Natural killer cell (primary cell): Measurements from ENCODE around the gene MRPL17. TPM values are rescaled to one million over a fixed set of nuclear protein-coding genes. Genes with fewer than 3 reads are reported as not detected.
A peak's percentile ranks its signal among the peaks of the same experiment; 100 is the strongest.

Experiments used
- ATAC-seq, 3 donors: fragments of 150-1000 bp in 2 of 3; fragments of 200-7000 bp in 1 of 3; cut with Tn5 transposase; 1 replicate in 1 of 3; 2 replicates in 2 of 3; pipeline ENCODE4 v1.10.0; 2021; ENCODE audit warnings: mild to moderate bottlenecking in 2 of 3, moderate library complexity in 2 of 3
- DNase-seq, 2 donors: peaks; one replicate each; pipeline versions ENCODE4 v3.0.0 to v3.0.0-alpha.2; 2013 to 2021; ENCODE audit warnings: mixed read lengths in 1 of 2
- H3K27ac ChIP-seq: one replicate; pipeline ENCODE4 v1.5.1; 2013; ENCODE audit warnings: mild to moderate bottlenecking, low read length
- H3K27me3 ChIP-seq: one replicate; pipeline ENCODE4 v1.6.1; 2013; ENCODE audit warnings: low read length; ENCODE audit not compliant: control insufficient read depth, insufficient read depth
- H3K36me3 ChIP-seq: one replicate; pipeline ENCODE4 v1.6.1; 2013; ENCODE audit warnings: low read length; ENCODE audit not compliant: control insufficient read depth, insufficient read depth
- H3K4me1 ChIP-seq: one replicate; pipeline ENCODE4 v1.6.1; 2013; ENCODE audit warnings: low read length; ENCODE audit not compliant: control insufficient read depth, insufficient read depth
- H3K4me3 ChIP-seq: one replicate; pipeline ENCODE4 v1.5.1; 2013; ENCODE audit warnings: low read length
- H3K9me3 ChIP-seq: one replicate; pipeline ENCODE4 v1.6.1; 2013; ENCODE audit warnings: low read length; ENCODE audit not compliant: control insufficient read depth, insufficient read depth
- H3K27ac Mint-ChIP-seq, 2 donors: one replicate each; pipeline ENCODE4 v1.8.0; 2022; ENCODE audit warnings: mild to moderate bottlenecking in 2 of 2, mixed read lengths in 2 of 2, moderate library complexity in 1 of 2
- H3K27me3 Mint-ChIP-seq, 2 donors: one replicate each; pipeline ENCODE4 v1.8.0; 2022; ENCODE audit warnings: low read depth in 2 of 2, mixed read lengths in 2 of 2
- H3K36me3 Mint-ChIP-seq: one replicate; pipeline ENCODE4 v1.8.0; 2022; ENCODE audit warnings: mixed read lengths
- H3K4me1 Mint-ChIP-seq, 2 donors: one replicate each; pipeline ENCODE4 v1.8.0; 2022; ENCODE audit warnings: mixed read lengths in 2 of 2
- H3K4me3 Mint-ChIP-seq: one replicate; pipeline ENCODE4 v1.8.0; 2022; ENCODE audit warnings: mild to moderate bottlenecking, moderate library complexity, mixed read lengths
- H3K9me3 Mint-ChIP-seq, 2 donors: one replicate each; pipeline ENCODE4 v1.8.0; 2022; ENCODE audit warnings: mixed read lengths in 2 of 2
- CTCF ChIP-seq: fragments of 200-600 bp; IDR thresholded peaks from one replicate; pipeline ENCODE4 v1.8.0; 2022; ENCODE audit warnings: antibody characterized with exemption
- WGBS: methylation state at CpG from one replicate; pipeline ENCODE4 v1.1.7; 2013; ENCODE audit warnings: missing lambda C conversion rate; ENCODE audit not compliant: insufficient coverage; 5-methylcytosine and 5-hydroxymethylcytosine counted together
- intact Hi-C: fragments of 100-400 bp; cut with micrococcal nuclease; formaldehyde crosslinking; loops from one replicate; pipeline ENCODE4 v1.14.2; 2022
- total RNA-seq, 4 donors: library from RNA; stranded (reverse); fragments of 120-200 nt in 1 of 4; gene quantifications; one replicate each; pipeline versions ENCODE4 v1.2.3 to v1.2.4, GENCODE V29; 2013 to 2022

Gene MRPL17
- total RNA-seq, 3 donors from 2014 or later (not counting 1 experiment from before 2014, with no cell fraction given), result 9.0 to 11.8 (median 11.4) TPM

- 100% methylated on average over 1 of the region's 1 CpG for WGBS
Observed at GRCh38 chr11:6657346-6657745, 25.8 kb downstream of the MRPL17 start.

GRCh38 chr11:6656936-6657335 is 26.2 kb downstream of the MRPL17 start:
- H3K27me3 Mint-ChIP-seq, result peaks cover 0 to 11% of the 10 kb centered on the region in 2 donors
- Histone ChIP-seq H3K4me1 (peaks cover 10% of the 10 kb centered on the region), H3K9me3 (no peaks in the 10 kb centered on the region), H3K36me3 (no peaks in the 10 kb centered on the region), H3K27ac (no peak overlapping the region), H3K4me3 (no peak overlapping the region), H3K27me3 (peaks cover 4% of the 10 kb centered on the region)
- TF ChIP-seq CTCF, result no peak
- DNase-seq (no peak), ATAC-seq (no peak)
- peaks cover 0 to 6% of the 10 kb centered on the region in 2 donors for H3K4me1 Mint-ChIP-seq
- intact Hi-C loops, result no loop called here
- no peak overlapping the region for H3K27ac Mint-ChIP-seq
- H3K36me3 Mint-ChIP-seq, result no peaks in the 10 kb centered on the region
- no peaks in the 10 kb centered on the region for H3K9me3 Mint-ChIP-seq
- WGBS, result 88% methylated on average over 3 of the region's 5 CpGs
- peak overlapping the region; percentile 80 for H3K4me3 Mint-ChIP-seq

More at GRCh38 chr11:6657346-6657745, 25.8 kb downstream of the MRPL17 start:
- DNase-seq, result no peak
- no peak for TF ChIP-seq CTCF
- H3K4me3 Mint-ChIP-seq, result peak overlapping the region; percentile 80
- no peaks in the 10 kb centered on the region for H3K9me3 ChIP-seq
- intact Hi-C loops, result no loop called here
- H3K4me3 ChIP-seq, result no peak overlapping the region
- H3K27me3 ChIP-seq, result peaks cover 4% of the 10 kb centered on the region
- no peaks in the 10 kb centered on the region for H3K36me3 Mint-ChIP-seq
- no peak overlapping the region for H3K27ac Mint-ChIP-seq
- no peaks in the 10 kb centered on the region for H3K36me3 ChIP-seq
- H3K4me1 ChIP-seq, result peaks cover 10% of the 10 kb centered on the region
- peaks cover 0 to 6% of the 10 kb centered on the region in 2 donors for H3K4me1 Mint-ChIP-seq
- H3K27me3 Mint-ChIP-seq, result peaks cover 0 to 11% of the 10 kb centered on the region in 2 donors
- H3K27ac ChIP-seq, result no peak overlapping the region
- no peaks in the 10 kb centered on the region for H3K9me3 Mint-ChIP-seq
- no peak for ATAC-seq

GRCh38 chr11:6656584-6656915 is 26.6 kb downstream of the MRPL17 start:
- H3K27ac Mint-ChIP-seq, result peak overlapping the region in 1 of 2 donors; percentile 79
- peaks cover 0 to 6% of the 10 kb centered on the region in 2 donors for H3K4me1 Mint-ChIP-seq
- Histone ChIP-seq H3K4me1 (peaks cover 10% of the 10 kb centered on the region), H3K4me3 (no peak overlapping the region), H3K27me3 (peaks cover 4% of the 10 kb centered on the region), H3K9me3 (no peaks in the 10 kb centered on the region), H3K27ac (no peak overlapping the region), H3K36me3 (no peaks in the 10 kb centered on the region)
- H3K36me3 Mint-ChIP-seq, result no peaks in the 10 kb centered on the region
- DNase-seq (no peak), ATAC-seq (no peak)
- H3K9me3 Mint-ChIP-seq, result no peaks in the 10 kb centered on the region
- no peak for TF ChIP-seq CTCF
- H3K4me3 Mint-ChIP-seq, result peak overlapping the region; percentile 80
- peaks cover 0 to 11% of the 10 kb centered on the region in 2 donors for H3K27me3 Mint-ChIP-seq
- WGBS, result 84% methylated on average over 3 of the region's 4 CpGs
- intact Hi-C loops, result no loop called here
